Thyroid gland (tissue), 4 donors: ENCODE results near the gene MUC20.

Experiments
- CTCF ChIP-seq, 6 experiments: fragments of 200-600 bp in 3 of 6; fragments of 450-650 bp in 3 of 6; sonication (generic) in 3 of 6; IDR thresholded peaks; one replicate each; pipeline ENCODE4 v1.5.1; 2016 to 2019; ENCODE audit warnings: antibody characterized with exemption in 6 of 6, mild to moderate bottlenecking in 2 of 6, inconsistent platforms in 1 of 6, moderate library complexity in 1 of 6
- POLR2A ChIP-seq, 2 donors: fragments of 450-650 bp; IDR thresholded peaks; one replicate each; pipeline ENCODE4 v1.6.1; 2017; ENCODE audit warnings: antibody characterized with exemption in 2 of 2, mild to moderate bottlenecking in 2 of 2, moderate library complexity in 1 of 2

GRCh38 chr3:195739561-195740111 lies 18.9 kb downstream of the MUC20 start:
- no peak for TF ChIP-seq CTCF (IDR thresholded peaks at IDR 0.05)
- no peak for TF ChIP-seq POLR2A (IDR thresholded peaks at IDR 0.05)
